Upper lobe of left lung (tissue), 4 donors: ENCODE measurements around the gene LAPTM4A.

ENCODE experiments used
- CTCF ChIP-seq, 6 experiments: fragments of 450-650 bp in 4 of 6; fragments of 200-600 bp in 2 of 6; sonication (generic) in 2 of 6; IDR thresholded peaks; one replicate each; pipeline ENCODE4 v1.5.1; 2016 to 2019; ENCODE audit warnings: antibody characterized with exemption in 6 of 6
- EP300 ChIP-seq, 4 donors: sonication (generic); formaldehyde crosslinking; IDR thresholded peaks; one replicate each; pipeline ENCODE4 v1.5.1; 2017; ENCODE audit warnings: antibody characterized with exemption in 4 of 4, control low read depth in 2 of 4
- POLR2A ChIP-seq, 4 donors: fragments of 450-650 bp; IDR thresholded peaks; one replicate each; pipeline ENCODE4 v1.5.1; 2016 to 2017; ENCODE audit warnings: antibody characterized with exemption in 4 of 4, mild to moderate bottlenecking in 2 of 4
- POLR2AphosphoS5 ChIP-seq, 2 donors: sonication (generic); formaldehyde crosslinking; IDR thresholded peaks; one replicate each; pipeline ENCODE4 v1.5.1; 2017; ENCODE audit warnings: antibody characterized with exemption in 2 of 2

GRCh38 chr2:20062615-20063545 lies 11.5 kb upstream of the LAPTM4A start:
- TF ChIP-seq POLR2A (IDR thresholded peaks at IDR 0.05) (no peak), CTCF (IDR thresholded peaks at IDR 0.05) (no peak), EP300 (IDR thresholded peaks at IDR 0.05) (no peak), POLR2AphosphoS5 (IDR thresholded peaks at IDR 0.05) (no peak)
